Fibroblast of skin of back (primary cell): ENCODE measurements around the gene PNPLA5. TPM values are rescaled to one million over a fixed set of nuclear protein-coding genes. Genes with fewer than 3 reads are reported as not detected.
A peak's percentile ranks its signal among the peaks of the same experiment; 100 is the strongest.
"Not testable (repeated sequence)": the region's sequence is repeated elsewhere in the genome, so short reads cannot be mapped to it uniquely, and the experiment has no call there.

Source experiments
- DNase-seq: peaks from one replicate; pipeline ENCODE4 v3.0.0-alpha.2; 2013
- polyA plus RNA-seq, 2 experiments: library from polyadenylated mRNA; unstranded; fragments of 120-200 nt; gene quantifications; one replicate each; pipeline ENCODE4 v1.2.1, GENCODE V29; 2013; ENCODE audit not compliant: insufficient read length in 2 of 2

PNPLA5 gene, protein sequence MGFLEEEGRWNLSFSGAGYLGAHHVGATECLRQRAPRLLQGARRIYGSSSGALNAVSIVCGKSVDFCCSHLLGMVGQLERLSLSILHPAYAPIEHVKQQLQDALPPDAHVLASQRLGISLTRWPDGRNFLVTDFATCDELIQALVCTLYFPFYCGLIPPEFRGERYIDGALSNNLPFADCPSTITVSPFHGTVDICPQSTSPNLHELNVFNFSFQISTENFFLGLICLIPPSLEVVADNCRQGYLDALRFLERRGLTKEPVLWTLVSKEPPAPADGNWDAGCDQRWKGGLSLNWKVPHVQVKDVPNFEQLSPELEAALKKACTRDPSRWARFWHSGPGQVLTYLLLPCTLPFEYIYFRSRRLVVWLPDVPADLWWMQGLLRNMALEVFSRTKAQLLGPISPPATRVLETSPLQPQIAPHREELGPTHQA
- not detected for polyA plus RNA-seq (2013, experiment 1 of 2; ENCODE audit: insufficient read length)
- not detected for polyA plus RNA-seq (2013, experiment 2 of 2; ENCODE audit: insufficient read length)

DNA sequence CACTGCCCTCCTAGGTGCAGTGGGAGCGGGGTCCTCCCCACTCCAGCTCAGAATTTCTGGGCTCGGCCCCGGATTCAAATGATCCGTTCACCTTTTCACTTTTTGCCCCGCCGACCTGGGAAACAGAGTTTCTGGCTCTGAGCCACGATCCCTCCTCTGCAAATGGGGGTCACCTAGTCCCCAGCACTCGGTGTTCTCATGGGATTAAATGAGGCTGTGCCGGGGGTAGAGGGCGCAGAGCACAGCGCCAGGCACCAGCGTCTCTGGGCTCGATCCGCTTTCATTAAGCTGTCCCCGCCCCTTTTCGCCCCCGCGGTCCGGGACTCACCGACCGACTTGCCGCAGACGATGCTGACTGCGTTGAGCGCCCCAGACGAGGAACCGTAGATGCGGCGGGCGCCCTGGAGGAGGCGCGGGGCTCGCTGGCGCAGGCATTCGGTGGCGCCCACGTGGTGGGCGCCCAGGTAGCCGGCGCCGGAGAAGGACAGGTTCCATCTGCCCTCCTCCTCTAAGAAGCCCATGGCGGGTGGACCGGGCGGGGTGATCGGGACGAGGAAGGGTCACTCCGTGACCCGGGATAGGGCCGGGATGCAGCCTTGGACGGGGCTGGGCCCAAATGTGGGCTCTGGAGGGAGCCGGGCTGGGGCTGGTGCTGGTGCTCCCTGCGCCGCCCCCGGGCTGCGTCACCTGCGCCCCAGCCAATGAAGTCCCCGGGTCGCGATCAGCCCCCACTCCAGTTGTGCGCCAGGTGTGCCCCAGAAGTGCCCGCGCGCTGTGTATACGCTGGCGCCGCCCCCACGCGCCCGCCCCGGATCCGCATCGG lies at the start of gene PNPLA5:
Gene PNPLA5, minus strand, starts transcription at position 654 of the 823 bp plus-strand sequence. Its CDS starts 133 bp downstream, at position 521.
- no peak for DNase-seq

DNA sequence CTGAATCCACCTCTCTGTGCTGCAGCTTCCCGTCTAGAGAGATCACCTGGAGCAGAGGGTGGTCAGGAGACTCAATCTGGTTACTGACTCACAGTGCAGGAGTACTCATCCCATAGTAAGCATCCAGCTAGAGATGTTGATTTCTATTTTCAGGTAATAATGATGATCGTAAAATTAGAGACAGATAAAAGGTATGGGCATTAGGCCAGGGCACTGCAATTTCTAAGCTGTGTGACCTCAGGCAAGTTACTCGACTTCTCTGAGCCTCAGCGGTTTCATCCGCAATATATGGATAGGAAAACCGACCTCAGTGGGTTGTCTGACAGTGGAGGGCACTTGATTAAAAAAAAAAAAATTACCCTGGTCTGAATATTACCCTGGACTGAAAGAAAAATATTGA lies 49.6 kb upstream of the PNPLA5 start:
- no peak for DNase-seq

DNA sequence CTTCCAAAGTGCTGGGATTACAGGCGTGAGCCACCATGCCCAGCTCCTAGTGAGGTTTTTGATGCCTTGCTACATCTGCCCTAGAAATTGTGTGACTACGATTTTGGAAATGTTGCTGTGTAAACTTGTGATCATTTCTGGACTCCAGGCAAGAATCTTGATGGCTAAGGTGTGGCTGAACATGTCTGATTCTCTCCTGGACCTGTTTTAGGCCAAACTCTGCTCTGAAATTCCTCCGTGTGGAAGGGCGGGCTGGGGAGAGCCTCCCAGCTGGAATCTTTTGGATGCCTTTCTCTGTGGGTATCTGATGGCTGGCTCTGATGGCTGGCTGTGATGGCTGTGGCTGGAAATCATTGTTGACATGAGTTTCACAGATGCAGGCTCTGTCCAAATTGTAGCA lies 40.0 kb upstream of the PNPLA5 start:
- no peak for DNase-seq

DNA sequence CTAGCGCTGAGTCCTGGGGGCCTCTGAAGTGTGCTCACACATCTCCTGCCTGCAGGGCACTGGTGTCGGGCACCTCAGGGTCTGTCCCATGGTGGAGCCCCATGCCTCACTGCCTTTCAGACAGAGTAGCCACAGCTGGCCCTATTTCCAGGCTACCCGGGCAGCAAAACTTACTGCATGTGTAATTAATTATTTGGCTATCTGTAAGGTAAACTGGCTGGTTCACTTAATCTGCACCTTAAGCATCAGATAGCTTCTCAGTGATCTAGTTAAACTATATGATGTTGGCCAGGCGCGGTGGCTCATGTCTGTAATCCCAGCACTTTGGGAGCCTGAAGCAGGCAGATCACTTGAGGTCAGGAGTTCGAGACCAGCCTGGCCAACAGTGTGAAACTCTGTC lies 37.1 kb upstream of the PNPLA5 start:
- no peak for DNase-seq

DNA sequence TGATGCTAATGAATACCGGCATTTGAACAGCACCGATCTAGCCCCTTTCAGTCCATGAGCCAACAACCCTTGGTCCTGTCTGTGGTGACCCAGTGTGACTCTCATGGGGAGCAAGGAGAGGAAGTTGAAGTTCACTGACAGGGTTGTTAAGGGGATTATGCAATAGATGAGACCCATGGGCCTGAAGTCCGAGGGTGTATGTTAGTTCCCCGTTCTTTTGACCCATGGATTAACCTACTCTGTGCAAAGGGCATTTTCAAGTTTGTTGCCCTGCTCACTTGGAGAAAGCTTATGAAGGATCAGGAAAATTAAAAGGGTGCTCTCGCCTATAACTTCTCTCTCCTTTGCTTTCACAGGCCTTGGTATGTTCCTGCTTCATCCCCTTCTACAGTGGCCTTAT lies 36.7 kb upstream of the PNPLA5 start:
- no peak for DNase-seq

DNA sequence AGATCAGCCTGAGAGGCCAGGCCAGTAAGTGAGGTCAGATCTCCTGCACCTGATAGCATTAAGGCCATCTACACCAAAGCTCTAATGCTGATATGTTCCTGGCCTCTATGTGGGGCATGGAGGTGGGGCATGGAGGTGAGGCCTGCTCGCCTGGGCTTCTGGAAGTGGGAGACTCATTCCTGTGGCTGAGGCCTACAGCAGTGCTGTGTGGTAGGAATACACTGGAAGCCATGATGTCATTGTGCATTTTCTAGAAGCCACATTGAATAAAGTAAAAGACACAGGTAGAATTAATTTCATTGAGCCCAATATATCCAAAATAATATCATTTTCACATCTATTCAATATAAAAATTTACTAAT lies 34.5 kb upstream of the PNPLA5 start:
- no peak for DNase-seq

DNA sequence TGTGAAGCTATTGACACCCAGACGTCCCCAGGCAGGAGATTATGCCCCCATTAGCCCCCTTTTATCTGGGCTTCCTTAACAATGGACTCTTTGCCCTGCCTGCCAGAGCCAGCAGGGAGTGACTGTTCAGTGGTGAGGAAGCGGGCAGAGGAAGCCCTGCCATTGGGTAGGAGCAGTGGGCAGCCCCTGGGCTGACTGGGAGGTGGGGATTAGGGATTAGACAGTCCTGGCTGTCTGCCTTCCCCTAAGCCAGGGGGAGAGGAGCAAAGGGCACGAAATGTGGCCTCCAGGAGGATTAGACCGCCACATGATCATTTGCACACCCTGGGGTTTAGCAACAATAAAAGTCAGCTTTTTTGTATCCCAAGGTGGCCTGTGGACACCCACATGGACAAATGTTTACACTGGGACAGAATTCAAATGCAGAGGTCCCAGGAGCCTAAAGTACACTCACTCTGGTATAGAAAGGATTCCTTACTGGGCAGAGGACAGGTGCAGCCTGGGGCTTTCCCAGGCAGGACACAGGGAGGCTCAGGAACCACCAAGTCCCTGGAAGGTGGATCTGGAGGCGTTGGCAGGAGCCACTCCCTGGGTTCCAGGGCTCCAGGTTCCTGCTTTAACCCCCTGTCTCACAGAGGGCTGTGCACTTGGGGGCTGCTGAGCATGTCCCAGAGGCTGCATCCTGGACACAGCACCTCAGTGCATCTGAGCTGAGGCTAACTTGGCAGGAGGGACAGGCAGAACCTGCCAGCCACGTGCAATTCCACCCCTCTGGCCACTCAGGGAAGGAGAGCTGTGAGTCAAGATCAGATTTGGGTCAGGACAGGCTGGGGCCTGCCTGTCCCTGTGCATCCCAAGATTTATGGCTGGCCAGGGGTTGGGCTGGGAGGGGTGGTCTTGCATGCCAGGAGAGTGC lies 33.9 kb upstream of the PNPLA5 start:
- DNase-seq: no peak

DNA sequence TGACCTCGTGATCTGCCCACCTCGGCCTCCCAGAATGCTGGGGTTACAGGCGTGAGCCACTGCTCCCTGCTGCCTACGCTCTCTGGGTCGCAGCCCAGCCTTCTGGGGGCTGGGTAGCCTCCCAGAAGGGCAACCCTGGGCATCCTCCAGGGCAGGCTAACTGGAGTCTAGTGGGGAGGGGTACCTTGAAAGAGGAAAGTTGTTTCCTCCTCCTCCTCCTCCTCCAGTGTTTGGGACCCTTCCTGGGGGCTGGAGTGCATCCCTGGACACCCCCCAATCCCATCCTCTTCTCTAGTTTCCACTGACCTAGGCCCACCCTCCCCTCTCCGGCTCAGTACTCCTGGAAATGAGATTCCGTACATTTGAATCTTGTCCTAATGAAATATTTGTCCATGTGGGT lies 33.1 kb upstream of the PNPLA5 start:
- no peak for DNase-seq

DNA sequence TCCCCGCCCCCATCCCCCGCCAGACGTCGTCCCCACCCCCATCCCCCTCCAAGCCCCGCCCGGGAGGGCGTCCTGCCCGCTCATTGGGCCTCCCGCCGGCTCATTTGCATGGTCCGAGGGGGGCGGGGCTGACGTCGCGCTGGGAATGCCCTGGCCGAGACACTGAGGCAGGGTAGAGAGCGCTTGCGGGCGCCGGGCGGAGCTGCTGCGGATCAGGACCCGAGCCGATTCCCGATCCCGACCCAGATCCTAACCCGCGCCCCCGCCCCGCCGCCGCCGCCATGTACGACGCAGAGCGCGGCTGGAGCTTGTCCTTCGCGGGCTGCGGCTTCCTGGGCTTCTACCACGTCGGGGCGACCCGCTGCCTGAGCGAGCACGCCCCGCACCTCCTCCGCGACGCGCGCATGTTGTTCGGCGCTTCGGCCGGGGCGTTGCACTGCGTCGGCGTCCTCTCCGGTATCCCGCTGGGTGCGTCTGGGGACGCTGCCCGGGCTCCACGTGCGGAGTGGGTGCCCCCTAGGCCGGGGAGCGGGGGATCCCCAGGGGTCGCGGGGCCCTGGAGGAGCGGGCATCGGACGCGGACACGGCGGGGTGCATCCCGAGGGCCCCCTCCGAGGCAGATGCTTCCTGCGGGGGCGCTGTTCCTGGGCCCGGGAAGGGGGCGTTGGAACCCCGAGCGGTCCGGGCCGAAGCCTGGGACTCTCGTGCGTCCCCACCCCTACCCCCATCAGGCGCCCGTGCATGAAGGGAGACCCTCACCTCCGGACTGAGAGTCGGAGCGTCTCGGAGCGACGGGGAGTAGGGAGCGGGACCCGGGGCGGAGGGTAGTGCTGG lies 32.0 kb upstream of the PNPLA5 start, which contains the start of gene PNPLA3:
Gene PNPLA3, plus strand, starts transcription at position 175 of the 834 bp plus-strand sequence. Its CDS starts 107 bp downstream, at position 282.
- DNase-seq: peak; percentile 84

DNA sequence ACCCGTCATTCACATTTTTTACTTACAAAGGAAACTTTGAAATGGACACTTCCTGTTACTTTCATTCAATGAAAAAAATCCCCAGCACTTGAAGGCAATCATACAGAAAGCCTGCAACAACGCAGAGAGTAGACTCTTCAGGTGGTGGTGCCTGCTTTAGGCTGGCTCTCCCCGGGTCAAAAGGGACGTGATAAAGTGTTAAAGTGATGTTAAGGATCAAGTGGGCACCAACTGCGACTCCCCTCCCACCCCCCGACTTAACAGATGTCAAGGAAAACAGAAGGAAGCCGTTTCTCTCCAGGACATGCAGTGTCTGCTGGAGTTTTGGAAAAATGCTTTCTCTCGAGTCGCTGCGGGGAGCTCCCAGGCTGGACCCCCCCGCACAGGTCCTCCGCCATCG lies 31.4 kb upstream of the PNPLA5 start:
- DNase-seq: no peak

DNA sequence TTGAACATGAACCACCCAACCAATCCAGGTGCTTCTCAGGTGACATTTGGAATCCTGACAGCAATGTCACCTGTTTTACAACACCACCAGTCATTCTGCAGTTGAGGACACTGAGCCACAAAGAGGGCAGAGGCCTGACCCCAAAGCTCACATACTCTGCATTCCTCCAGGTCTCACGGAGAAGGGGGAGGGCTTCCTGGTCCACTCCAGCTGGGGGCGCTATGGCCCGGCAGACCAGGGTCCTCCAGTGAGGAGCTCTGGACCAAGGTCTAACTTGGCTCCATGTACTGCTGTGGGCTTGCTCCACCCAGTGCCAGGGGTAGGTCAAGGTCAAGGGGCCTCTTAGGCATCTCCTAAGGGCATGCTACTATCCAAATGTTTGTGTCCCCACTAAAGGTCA lies 30.3 kb upstream of the PNPLA5 start:
- DNase-seq: no peak

DNA sequence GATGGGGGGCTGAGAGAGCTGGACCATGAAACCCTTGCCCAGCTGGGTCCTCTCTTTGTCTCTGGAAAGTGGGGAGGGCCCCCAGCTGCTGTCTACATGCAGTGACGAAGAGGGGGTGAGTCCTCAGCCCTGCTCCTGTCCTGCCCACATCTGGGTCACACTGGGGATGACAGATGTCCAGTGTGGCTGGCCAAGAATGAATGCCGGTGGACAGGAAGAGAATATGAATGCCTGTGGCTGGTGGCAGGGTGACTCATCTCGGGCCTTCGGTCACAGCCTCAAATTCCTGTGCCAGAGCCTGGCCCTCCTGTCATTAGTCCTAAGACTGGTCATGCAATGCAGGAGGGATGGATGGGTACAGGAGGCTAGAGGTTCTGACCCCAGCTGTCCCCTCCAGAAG lies 29.6 kb upstream of the PNPLA5 start:
- peak; percentile 93 for DNase-seq

DNA sequence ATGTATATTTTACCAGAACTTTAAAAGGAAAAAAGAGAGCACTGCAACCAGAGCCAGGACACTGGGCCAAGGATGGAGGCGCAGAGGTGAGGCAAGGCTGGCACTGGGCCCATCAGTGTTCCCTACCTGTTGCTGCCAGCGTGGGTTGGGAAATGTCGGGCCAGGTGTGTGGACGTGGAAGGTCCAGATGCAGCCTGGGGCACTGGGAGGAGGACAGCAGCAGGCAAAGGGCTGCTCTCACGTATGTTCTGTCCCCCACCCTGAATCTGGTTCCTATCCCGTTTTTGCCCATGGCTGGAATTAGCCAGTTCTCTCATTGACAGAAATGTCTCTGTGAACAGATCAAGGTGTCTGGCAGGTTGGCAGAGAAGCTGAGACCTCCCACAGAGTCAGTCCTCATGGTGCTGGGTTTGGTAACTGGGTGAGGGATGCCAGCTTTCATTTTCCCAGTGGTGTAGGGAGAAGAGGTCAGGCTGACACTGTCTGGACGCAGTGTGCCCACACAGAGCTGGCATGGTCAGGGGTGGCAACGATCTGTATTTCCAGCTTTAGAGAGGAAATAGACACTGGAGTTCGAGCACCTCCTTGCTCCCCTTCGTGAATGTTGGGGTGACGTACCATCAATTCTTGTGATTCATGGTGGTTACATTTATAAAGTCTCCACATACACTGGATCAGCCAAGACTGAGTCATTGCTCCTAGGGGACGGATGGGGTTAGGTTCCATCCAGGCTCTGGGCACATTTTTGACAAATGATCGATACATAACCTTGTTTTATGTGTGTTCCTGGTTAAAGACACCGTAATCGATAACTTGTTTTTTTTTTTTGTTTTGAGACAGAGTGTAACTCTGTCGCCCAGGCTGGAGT lies 27.5 kb upstream of the PNPLA5 start:
- DNase-seq: peak; percentile 63

DNA sequence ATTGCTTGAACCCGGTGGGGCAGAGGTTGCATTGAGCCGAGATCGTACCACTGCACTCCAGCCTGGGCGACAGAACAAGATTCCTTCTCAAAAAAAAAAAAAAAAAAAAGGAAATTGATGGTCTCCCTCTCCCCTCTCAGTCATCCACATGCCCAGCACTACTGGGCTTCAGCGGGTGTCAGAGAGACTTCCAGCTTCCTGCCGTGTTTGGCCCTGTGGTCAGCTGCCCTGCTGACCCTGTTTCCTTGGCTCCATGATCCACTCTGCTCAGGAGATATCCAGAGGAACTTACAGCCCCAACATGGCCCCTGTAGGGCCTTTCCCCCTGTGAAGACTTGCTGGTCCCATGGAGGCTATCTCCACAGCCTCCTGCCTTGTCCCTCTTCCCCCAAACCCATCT lies 25.7 kb upstream of the PNPLA5 start:
- DNase-seq: no peak

DNA sequence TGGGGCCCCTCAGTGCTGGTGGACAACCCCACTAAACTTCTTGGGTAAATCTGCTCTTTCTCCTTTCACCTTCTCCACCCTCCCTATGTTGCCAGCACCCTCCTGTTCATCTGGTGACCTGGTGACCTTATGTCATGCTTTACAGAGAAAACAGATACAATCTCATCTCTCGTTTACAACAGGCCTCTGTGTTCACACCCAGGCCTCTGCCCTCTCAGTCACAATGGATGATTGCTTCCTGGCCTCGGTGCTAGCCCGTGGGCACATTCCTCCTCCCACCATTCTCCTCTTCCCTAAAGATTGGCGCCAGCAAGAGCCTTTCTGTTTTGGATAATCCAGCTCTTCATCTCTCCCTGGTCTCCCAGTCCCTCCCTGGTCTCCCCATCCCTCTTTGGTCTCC lies 19.5 kb upstream of the PNPLA5 start:
- no peak for DNase-seq

DNA sequence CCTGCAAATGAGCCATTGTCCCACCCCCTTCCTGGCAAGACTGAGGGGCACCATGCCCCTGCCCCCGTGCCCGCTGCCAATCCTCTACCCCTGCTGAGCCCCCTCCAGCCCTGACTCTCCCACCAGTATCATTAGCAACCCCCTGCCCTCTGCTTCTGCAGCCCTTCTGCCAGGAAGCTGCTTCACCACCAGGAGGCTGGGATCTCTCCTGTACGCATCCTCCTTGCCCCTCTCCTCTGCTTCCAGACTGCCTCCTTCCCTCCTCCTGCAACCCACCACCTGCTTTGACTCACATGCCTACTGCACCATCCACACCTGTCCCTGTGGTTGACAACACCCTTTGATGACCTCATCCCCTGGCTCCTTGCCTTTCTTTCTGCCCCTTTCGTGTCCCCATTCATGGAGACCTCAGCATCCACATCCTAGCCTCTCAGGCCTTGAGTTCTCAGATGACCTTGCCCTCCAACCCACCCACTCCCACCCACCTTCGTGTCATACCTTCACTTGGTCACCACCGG lies 18.4 kb upstream of the PNPLA5 start:
- no peak for DNase-seq

DNA sequence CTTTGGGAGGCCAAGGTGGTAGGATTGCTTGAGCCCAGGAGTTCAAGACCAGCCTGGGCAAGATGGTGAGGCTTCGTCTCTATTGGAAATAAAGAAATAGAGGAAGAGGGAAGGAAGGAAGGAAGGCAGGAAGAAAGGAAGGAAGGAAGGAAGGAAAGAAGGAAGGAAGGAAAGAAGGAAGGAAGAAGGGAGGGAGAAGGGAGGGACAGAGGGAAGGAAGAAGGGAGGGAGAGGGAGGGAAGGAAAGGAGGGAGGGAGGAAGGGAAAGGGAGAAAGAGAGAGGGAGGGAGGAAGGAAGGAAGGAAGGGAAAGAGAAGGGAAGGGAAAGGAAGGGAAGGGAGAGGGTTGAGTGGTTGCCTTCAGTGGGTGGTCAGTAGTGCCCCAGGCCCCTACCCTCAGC lies 17.9 kb upstream of the PNPLA5 start:
- DNase-seq: no peak

DNA sequence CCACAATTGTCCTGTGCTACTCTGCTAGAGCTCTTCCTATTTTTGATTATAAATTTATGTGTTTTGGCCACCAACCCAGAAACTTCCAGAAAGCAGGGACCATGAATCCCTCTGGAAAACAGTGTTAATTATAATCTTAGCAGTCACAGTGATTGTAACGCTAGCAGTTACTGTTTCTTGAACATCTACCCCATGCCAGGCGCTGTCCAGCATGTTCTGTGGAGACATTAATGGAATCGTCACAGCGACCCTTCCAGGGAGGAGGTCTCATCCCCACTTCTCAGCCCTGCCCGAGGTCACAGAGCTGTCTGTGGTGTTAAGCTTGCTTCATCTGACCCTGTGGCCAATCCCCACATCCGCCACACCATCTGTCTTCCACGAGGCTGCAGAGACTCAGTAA lies 13.9 kb upstream of the PNPLA5 start:
- no peak for DNase-seq

DNA sequence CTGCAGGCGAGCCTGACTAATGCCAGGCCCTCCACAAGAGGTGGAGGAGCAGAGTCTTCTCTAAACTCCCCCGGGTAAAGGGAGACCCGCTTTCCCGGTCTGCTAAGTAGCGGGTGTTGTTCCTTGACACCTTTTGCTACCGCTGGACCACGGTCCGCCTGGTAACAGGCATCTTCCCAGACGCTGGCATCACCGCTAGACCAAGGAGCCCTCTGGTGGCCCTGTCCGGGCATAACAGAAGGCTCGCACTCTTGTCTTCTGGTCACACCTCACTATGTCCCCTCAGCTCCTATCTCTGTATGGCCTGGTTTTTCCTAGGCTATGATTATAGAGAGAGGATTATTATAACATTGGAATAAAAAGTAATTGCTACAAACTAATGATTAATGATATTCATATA lies 12.6 kb upstream of the PNPLA5 start:
- not testable (repeated sequence) for DNase-seq

DNA sequence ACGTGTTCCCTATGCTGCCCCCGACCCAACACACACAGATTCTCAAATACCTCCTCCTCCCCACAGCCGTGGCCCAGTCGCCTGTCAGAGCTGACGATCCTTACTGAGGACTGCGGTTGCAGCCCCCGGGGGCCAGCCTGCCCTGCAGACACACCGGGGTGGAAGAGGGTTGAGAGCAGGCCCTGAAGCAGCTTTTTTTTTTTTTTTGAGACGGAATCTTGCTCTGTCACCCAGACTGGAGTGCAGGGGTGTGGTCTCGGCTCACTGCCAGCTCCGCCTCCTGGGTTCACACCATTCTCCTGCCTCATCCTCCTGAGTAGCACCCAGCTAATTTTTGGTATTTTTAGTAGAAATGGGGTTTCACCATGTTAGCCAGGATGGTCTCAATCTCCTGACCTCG lies 11.2 kb upstream of the PNPLA5 start:
- not testable (repeated sequence) for DNase-seq
